Kidney (tissue), 14 donors: ENCODE measurements around the gene CALCR. TPM values are rescaled to one million over a fixed set of nuclear protein-coding genes. Genes with fewer than 3 reads are reported as not detected.
A peak's percentile ranks its signal among the peaks of the same experiment; 100 is the strongest.

ENCODE experiments used
- DNase-seq, 5 donors: peaks; one replicate each; pipeline ENCODE4 v3.0.0-alpha.2; 2013 to 2020
- FAIRE-seq: peaks from 2 replicates; lab custom pipeline; 2012; peaks lifted over from hg19 to GRCh38; lab: Jason Lieb, UNC
- H3K27ac ChIP-seq, 2 donors: one replicate each; pipeline ENCODE4 v1.7.0; 2013; ENCODE audit warnings: low read depth in 2 of 2, low read length in 2 of 2, inconsistent platforms in 1 of 2
- H3K27me3 ChIP-seq: one replicate; pipeline ENCODE4 v1.7.1; 2013; ENCODE audit warnings: low read length, inconsistent platforms; ENCODE audit not compliant: control insufficient read depth, insufficient read depth
- H3K36me3 ChIP-seq, 3 donors: one replicate each; pipeline versions ENCODE4 v1.7.0 to v1.7.1; 2013; ENCODE audit warnings: low read length in 3 of 3, control low read depth in 1 of 3, inconsistent platforms in 1 of 3; ENCODE audit not compliant: insufficient read depth in 3 of 3, control insufficient read depth in 2 of 3
- H3K4me1 ChIP-seq, 3 donors: one replicate each; pipeline versions ENCODE4 v1.7.0 to v1.7.1; 2013; ENCODE audit warnings: low read length in 3 of 3, inconsistent platforms in 1 of 3, low read depth in 1 of 3; ENCODE audit not compliant: control insufficient read depth in 2 of 3, insufficient read depth in 2 of 3
- H3K4me3 ChIP-seq, 3 donors: one replicate each; pipeline versions ENCODE4 v1.7.0 to v1.8.1; 2013; ENCODE audit warnings: low read length in 3 of 3, control low read depth in 1 of 3, inconsistent platforms in 1 of 3
- H3K9ac ChIP-seq, 3 donors: one replicate each; pipeline versions ENCODE4 v1.7.0 to v1.7.1; 2013; ENCODE audit warnings: low read length in 3 of 3, control low read depth in 1 of 3, inconsistent platforms in 1 of 3
- H3K9me3 ChIP-seq, 3 donors: one replicate each; pipeline versions ENCODE4 v1.7.0 to v1.7.1; 2013; ENCODE audit warnings: low read length in 3 of 3, control low read depth in 1 of 3, inconsistent platforms in 1 of 3; ENCODE audit not compliant: control insufficient read depth in 2 of 3, insufficient read depth in 1 of 3
- intact Hi-C: fragments of 100-400 bp; cut with DNase I; formaldehyde crosslinking; loops from one replicate; pipeline ENCODE4 v1.11.1; 2022
- polyA plus RNA-seq: library from polyadenylated mRNA; stranded (reverse); fragments of 350-450 nt; fragmentation: Illumina TruSeq; extraction: RNeasy Lipid Tissue Mini Kit (QIAGEN cat#74804); gene quantifications from one replicate; pipeline ENCODE4 v1.2.3, GENCODE V29; 2014; ENCODE audit warnings: low read depth, low replicate concordance; ENCODE audit not compliant: insufficient read depth
- total RNA-seq: library from RNA; stranded (reverse); fragmentation: NEBNext Ultra II Directional; extraction: Animal tissue kit (Norgen Biotek cat#: 25700); gene quantifications from one replicate; pipeline ENCODE4 v1.2.1, GENCODE V29; 2021
- TF ChIP-seq, protein P1 (sequence below): IDR thresholded peaks from 3 replicates; pipeline ENCODE4 v1.5.1; 2012; ENCODE audit warnings: mild to moderate bottlenecking, moderate library complexity, borderline replicate concordance; ENCODE audit not compliant: insufficient read depth; ENCODE audit errors: extremely low read depth
- donor health status: control.
- donor health status: control.
- donor health status: control.
- donor health status: control.
- donor health status: control.
- donor health status: DM: yes; HTN: yes; CAD: no.
- donor health status: Normal renal cell carcinoma (clear cell type).

CALCR gene
- total and polyA plus RNA-seq, 2 donors from 2014 or later = 0.97 to 5.3 TPM

DNA sequence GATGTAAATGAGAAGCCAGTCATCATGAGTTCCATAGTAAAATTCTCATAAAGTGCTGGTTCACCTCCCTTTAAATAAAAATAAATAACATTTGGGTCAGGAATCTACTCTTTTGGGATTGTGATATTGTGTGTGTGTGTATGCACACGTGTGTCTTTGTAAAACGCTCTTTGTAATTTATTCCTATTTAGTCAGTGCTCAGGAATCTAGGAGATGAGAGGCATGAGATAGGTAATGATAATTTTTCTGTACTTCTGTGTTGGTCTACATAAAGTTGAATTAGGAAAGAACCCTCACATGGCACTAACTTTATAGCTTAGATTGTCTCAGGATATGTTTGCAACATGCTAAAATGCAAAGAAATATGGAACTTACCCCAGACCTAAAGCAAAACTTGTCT lies 4.9 kb upstream of the CALCR start:
- intact Hi-C loops = no loop called here
- TF ChIP-seq, protein P1, sequence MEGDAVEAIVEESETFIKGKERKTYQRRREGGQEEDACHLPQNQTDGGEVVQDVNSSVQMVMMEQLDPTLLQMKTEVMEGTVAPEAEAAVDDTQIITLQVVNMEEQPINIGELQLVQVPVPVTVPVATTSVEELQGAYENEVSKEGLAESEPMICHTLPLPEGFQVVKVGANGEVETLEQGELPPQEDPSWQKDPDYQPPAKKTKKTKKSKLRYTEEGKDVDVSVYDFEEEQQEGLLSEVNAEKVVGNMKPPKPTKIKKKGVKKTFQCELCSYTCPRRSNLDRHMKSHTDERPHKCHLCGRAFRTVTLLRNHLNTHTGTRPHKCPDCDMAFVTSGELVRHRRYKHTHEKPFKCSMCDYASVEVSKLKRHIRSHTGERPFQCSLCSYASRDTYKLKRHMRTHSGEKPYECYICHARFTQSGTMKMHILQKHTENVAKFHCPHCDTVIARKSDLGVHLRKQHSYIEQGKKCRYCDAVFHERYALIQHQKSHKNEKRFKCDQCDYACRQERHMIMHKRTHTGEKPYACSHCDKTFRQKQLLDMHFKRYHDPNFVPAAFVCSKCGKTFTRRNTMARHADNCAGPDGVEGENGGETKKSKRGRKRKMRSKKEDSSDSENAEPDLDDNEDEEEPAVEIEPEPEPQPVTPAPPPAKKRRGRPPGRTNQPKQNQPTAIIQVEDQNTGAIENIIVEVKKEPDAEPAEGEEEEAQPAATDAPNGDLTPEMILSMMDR = no peak
- FAIRE-seq (no peak), DNase-seq (no peak)
- no peak overlapping the region for H3K9ac ChIP-seq
- no peaks in the 10 kb centered on the region for H3K9me3 ChIP-seq
- no peaks in the 10 kb centered on the region for H3K4me1 ChIP-seq
- no peak overlapping the region for H3K4me3 ChIP-seq
- H3K27me3 ChIP-seq = peaks cover 7% of the 10 kb centered on the region
- H3K36me3 ChIP-seq = no peaks in the 10 kb centered on the region
- H3K27ac ChIP-seq = no peak overlapping the region

GRCh38 chr7:93578762-93579161 lies 4.2 kb upstream of the CALCR start:
- Histone ChIP-seq H3K27me3 (peaks cover 10% of the 10 kb centered on the region), H3K9me3 (no peaks in the 10 kb centered on the region), H3K4me1 (no peaks in the 10 kb centered on the region), H3K27ac (no peak overlapping the region), H3K36me3 (no peaks in the 10 kb centered on the region), H3K4me3 (no peak overlapping the region), H3K9ac (no peak overlapping the region)
- FAIRE-seq (no peak), DNase-seq (peak in 2 of 5 donors; percentile 7 to 29)
- TF ChIP-seq, protein P1 = no peak
- intact Hi-C loops = no loop called here

DNA sequence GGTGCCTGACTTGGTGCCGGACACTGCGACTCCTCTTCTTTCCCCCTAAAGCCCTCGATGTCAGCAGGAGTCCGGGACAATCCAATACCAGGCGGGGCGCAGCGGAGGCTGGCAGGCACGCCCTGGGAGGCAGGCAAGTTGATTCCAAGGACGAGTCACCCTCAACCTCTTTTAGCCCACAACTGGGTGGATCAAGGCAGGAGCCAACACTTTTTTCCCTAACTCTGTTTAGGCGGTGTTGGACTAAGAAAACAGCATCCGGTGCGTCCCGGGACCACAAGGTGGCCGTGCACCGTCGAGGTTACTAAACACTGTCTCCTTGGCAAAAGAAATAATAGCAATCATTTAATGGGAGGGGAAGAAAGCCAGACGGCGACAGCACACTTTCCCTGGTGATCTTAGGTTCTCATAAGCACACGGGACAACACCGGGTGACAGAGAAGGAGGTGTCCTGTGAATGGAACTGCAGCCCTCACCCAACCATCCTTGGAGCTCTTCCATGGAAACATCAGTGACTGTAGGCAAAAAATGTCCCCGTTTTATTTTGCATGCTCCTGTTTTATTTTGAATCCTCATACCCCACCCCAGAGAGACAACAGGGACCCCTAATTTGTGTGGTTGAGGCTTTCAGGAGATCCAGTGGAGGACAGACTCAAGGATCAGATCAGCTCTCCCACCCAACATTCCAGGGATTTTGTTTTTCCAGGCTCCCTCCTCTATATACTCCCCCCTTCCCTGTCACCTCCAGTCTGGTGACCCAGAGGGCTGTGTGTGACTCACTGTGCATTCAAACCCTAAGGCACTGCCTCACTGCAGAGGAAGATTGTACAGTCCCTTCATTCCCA lies 1.3 kb upstream of the CALCR start:
- Histone ChIP-seq H3K36me3 (no peaks in the 10 kb centered on the region), H3K27me3 (peaks cover 12% of the 10 kb centered on the region), H3K4me3 (peak overlapping the region in 2 of 3 donors; percentile 43 to 55), H3K27ac (no peak overlapping the region), H3K4me1 (no peaks in the 10 kb centered on the region), H3K9me3 (no peaks in the 10 kb centered on the region), H3K9ac (peak overlapping the region in 1 of 3 donors; percentile 35)
- DNase-seq (peak in 1 of 5 donors; percentile 69), FAIRE-seq (no peak)
- intact Hi-C loops = no loop called here
- TF ChIP-seq, protein P1 = no peak
